GM21737 (cell line): Measurements from ENCODE around the gene IL17RC.

Source experiments
- ATAC-seq: cut with Tn5 transposase; IDR thresholded peaks from one replicate; pipeline ENCODE4 v1.9.1; 2021; ENCODE audit warnings: mild to moderate bottlenecking, moderate library complexity; ENCODE audit not compliant: unreplicated experiment

Gene IL17RC

GRCh38 chr3:9976721-9977709 lies 60.1 kb downstream of the IL17RC start:
- ATAC-seq, result no peak

GRCh38 chr3:9978710-9979305 lies 61.9 kb downstream of the IL17RC start:
- ATAC-seq, result no peak

GRCh38 chr3:9980251-9980650 lies 63.4 kb downstream of the IL17RC start:
- no peak for ATAC-seq
